H9 (cell line): Measurements from ENCODE around the gene TRIOBP. TPM values are rescaled to one million over a fixed set of nuclear protein-coding genes. Genes with fewer than 3 reads are reported as not detected.

ENCODE experiments used
- DNase-seq: peaks from one replicate; pipeline ENCODE4 v3.0.0-alpha.2; 2017
- H2AFZ ChIP-seq: one replicate; pipeline ENCODE4 v1.6.1; 2013; ENCODE audit warnings: mild to moderate bottlenecking, low read length, control low read depth, moderate library complexity
- H2AK5ac ChIP-seq: 2 replicates; pipeline ENCODE4 v1.6.1; 2013; ENCODE audit warnings: low read length, control low read depth, mixed read lengths; ENCODE audit not compliant: insufficient read length
- H2BK120ac ChIP-seq: one replicate; pipeline ENCODE4 v1.6.1; 2013; ENCODE audit warnings: low read depth, mild to moderate bottlenecking, low read length, control low read depth, inconsistent platforms; ENCODE audit not compliant: poor library complexity, severe bottlenecking
- H2BK12ac ChIP-seq: 2 replicates; pipeline ENCODE4 v1.6.1; 2013; ENCODE audit warnings: low read length, control low read depth, mixed read lengths, low read depth; ENCODE audit not compliant: insufficient read length
- H2BK15ac ChIP-seq: 2 replicates; pipeline ENCODE4 v1.6.1; 2013; ENCODE audit warnings: low read depth, low read length, control low read depth
- H2BK20ac ChIP-seq: one replicate; pipeline ENCODE4 v1.6.1; 2013; ENCODE audit warnings: low read depth, mild to moderate bottlenecking, low read length, control low read depth, inconsistent platforms; ENCODE audit not compliant: poor library complexity, severe bottlenecking
- H2BK5ac ChIP-seq: 2 replicates; pipeline ENCODE4 v1.6.1; 2013; ENCODE audit warnings: low read length, control low read depth, mixed read lengths; ENCODE audit not compliant: insufficient read length
- H3K14ac ChIP-seq: 2 replicates; pipeline ENCODE4 v1.6.1; 2013; ENCODE audit warnings: low read length, control low read depth; ENCODE audit not compliant: insufficient read depth
- H3K18ac ChIP-seq: 2 replicates; pipeline ENCODE4 v1.6.1; 2013; ENCODE audit warnings: low read depth, mild to moderate bottlenecking, mixed read lengths, low read length, control low read depth; ENCODE audit not compliant: insufficient read length
- H3K23ac ChIP-seq: 2 replicates; pipeline ENCODE4 v1.6.1; 2013; ENCODE audit warnings: low read length, control low read depth, mixed read lengths, low read depth; ENCODE audit not compliant: insufficient read length
- H3K23me2 ChIP-seq: 2 replicates; pipeline ENCODE4 v1.6.1; 2013; ENCODE audit warnings: low read depth, mild to moderate bottlenecking, mixed read lengths, low read length, control low read depth; ENCODE audit not compliant: insufficient read length, poor library complexity, severe bottlenecking
- H3K27ac ChIP-seq: 2 replicates; pipeline ENCODE4 v1.5.1; 2013; ENCODE audit warnings: low read length, control low read depth, mixed read lengths, low read depth; ENCODE audit not compliant: insufficient read length
- H3K27me3 ChIP-seq: 2 replicates; pipeline ENCODE4 v1.6.1; 2013; ENCODE audit warnings: low read length, control low read depth, inconsistent platforms; ENCODE audit not compliant: insufficient read depth
- H3K4ac ChIP-seq: 2 replicates; pipeline ENCODE4 v1.6.1; 2013; ENCODE audit warnings: low read depth, mild to moderate bottlenecking, control low read depth, inconsistent platforms, low read length, moderate library complexity
- H3K4me1 ChIP-seq: 2 replicates; pipeline ENCODE4 v1.6.1; 2013; ENCODE audit warnings: low read length, control low read depth, inconsistent platforms; ENCODE audit not compliant: insufficient read depth
- H3K4me2 ChIP-seq: 2 replicates; pipeline ENCODE4 v1.6.1; 2013; ENCODE audit warnings: low read length, control low read depth, mixed read lengths; ENCODE audit not compliant: insufficient read length, insufficient read depth
- H3K56ac ChIP-seq: 2 replicates; pipeline ENCODE4 v1.6.1; 2013; ENCODE audit warnings: low read depth, mild to moderate bottlenecking, mixed read lengths, low read length, control low read depth; ENCODE audit not compliant: insufficient read length
- H3K79me1 ChIP-seq: 2 replicates; pipeline ENCODE4 v1.6.1; 2013; ENCODE audit warnings: low read depth, mild to moderate bottlenecking, moderate library complexity, low read length, control low read depth, inconsistent platforms; ENCODE audit not compliant: insufficient read depth, poor library complexity, severe bottlenecking
- H3K79me2 ChIP-seq: 2 replicates; pipeline ENCODE4 v1.6.1; 2013; ENCODE audit warnings: low read length, control low read depth, inconsistent platforms; ENCODE audit not compliant: insufficient read depth
- H3K9ac ChIP-seq: 2 replicates; pipeline ENCODE4 v1.6.1; 2013; ENCODE audit warnings: low read length, control low read depth, mixed read lengths; ENCODE audit not compliant: insufficient read length; ENCODE audit errors: extremely low read depth
- H3K9me3 ChIP-seq: one replicate; pipeline ENCODE4 v1.6.1; 2013; ENCODE audit warnings: low read depth, low read length, inconsistent platforms; ENCODE audit not compliant: control insufficient read depth
- H3T11ph ChIP-seq: one replicate; pipeline ENCODE4 v1.6.1; 2013; ENCODE audit warnings: mild to moderate bottlenecking, low read length, control low read depth, inconsistent platforms
- H4K20me1 ChIP-seq: one replicate; pipeline ENCODE4 v1.6.1; 2013; ENCODE audit not compliant: control insufficient read depth, insufficient read length, insufficient read depth
- H4K5ac ChIP-seq: 2 replicates; pipeline ENCODE4 v1.6.1; 2013; ENCODE audit warnings: low read depth, mild to moderate bottlenecking, mixed read lengths, low read length, control low read depth; ENCODE audit not compliant: insufficient read length
- H4K8ac ChIP-seq: replicated peaks from 2 replicates; pipeline ENCODE4 v1.6.1; 2013; ENCODE audit warnings: low read length, control low read depth, mixed read lengths, low read depth; ENCODE audit not compliant: insufficient read length
- H4K91ac ChIP-seq: 2 replicates; pipeline ENCODE4 v1.6.1; 2013; ENCODE audit warnings: low read depth, mild to moderate bottlenecking, moderate library complexity, mixed read lengths, low read length, control low read depth; ENCODE audit not compliant: insufficient read length
- H3K27ac Mint-ChIP-seq, 3 experiments: 2 replicates in 2 of 3; 3 replicates in 1 of 3; pipeline ENCODE4 v1.8.0; 2020 to 2021; ENCODE audit warnings: mixed read lengths in 3 of 3, mild to moderate bottlenecking in 1 of 3, moderate library complexity in 1 of 3
- H3K27me3 Mint-ChIP-seq: 2 replicates; pipeline ENCODE4 v1.8.0; 2021; ENCODE audit warnings: low read depth, mild to moderate bottlenecking, moderate library complexity, mixed read lengths
- H3K36me3 Mint-ChIP-seq, 3 experiments: 2 replicates in 2 of 3; 3 replicates in 1 of 3; pipeline ENCODE4 v1.8.0; 2020 to 2021; ENCODE audit warnings: low read depth in 3 of 3, mixed read lengths in 3 of 3; ENCODE audit not compliant: insufficient read depth in 1 of 3
- H3K4me1 Mint-ChIP-seq, 2 experiments: 2 replicates each; pipeline ENCODE4 v1.8.0; 2020; ENCODE audit warnings: mixed read lengths in 2 of 2
- H3K4me3 Mint-ChIP-seq, 2 experiments: 2 replicates in 1 of 2; 3 replicates in 1 of 2; pipeline ENCODE4 v1.8.0; 2020 to 2021; ENCODE audit warnings: mild to moderate bottlenecking in 2 of 2, mixed read lengths in 2 of 2, moderate library complexity in 1 of 2
- H3K9me3 Mint-ChIP-seq, 2 experiments: 2 replicates in 1 of 2; 3 replicates in 1 of 2; pipeline ENCODE4 v1.8.0; 2020; ENCODE audit warnings: mild to moderate bottlenecking in 2 of 2, mixed read lengths in 2 of 2, moderate library complexity in 1 of 2
- WGBS: extraction: QIAGEN DNeasy Blood & Tissue Kit; methylation state at CpG from one replicate; pipeline ENCODE4 v1.1.7; 2013; ENCODE audit warnings: missing lambda C conversion rate, low lambda C conversion rate, mixed read lengths; ENCODE audit not compliant: insufficient read length; ENCODE audit errors: extremely low coverage; 5-methylcytosine and 5-hydroxymethylcytosine counted together
- total RNA-seq: library from RNA; stranded (reverse); gene quantifications from 2 replicates; pipeline ENCODE4 v1.2.1, GENCODE V29; 2021
- TF ChIP-seq, protein P1 (sequence below): fragments of 200-600 bp; sonication (generic); conservative IDR thresholded peaks from 3 replicates; pipeline ENCODE4 v1.8.0; 2021; ENCODE audit warnings: antibody characterized with exemption, mild to moderate bottlenecking

Gene TRIOBP
- total RNA-seq, 1 experiment from 2014 or later, result 52.7 TPM

- TF ChIP-seq, protein P1, sequence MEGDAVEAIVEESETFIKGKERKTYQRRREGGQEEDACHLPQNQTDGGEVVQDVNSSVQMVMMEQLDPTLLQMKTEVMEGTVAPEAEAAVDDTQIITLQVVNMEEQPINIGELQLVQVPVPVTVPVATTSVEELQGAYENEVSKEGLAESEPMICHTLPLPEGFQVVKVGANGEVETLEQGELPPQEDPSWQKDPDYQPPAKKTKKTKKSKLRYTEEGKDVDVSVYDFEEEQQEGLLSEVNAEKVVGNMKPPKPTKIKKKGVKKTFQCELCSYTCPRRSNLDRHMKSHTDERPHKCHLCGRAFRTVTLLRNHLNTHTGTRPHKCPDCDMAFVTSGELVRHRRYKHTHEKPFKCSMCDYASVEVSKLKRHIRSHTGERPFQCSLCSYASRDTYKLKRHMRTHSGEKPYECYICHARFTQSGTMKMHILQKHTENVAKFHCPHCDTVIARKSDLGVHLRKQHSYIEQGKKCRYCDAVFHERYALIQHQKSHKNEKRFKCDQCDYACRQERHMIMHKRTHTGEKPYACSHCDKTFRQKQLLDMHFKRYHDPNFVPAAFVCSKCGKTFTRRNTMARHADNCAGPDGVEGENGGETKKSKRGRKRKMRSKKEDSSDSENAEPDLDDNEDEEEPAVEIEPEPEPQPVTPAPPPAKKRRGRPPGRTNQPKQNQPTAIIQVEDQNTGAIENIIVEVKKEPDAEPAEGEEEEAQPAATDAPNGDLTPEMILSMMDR, result no peak
- no peak overlapping the region for H2AFZ ChIP-seq
- H4K8ac ChIP-seq, result no peak overlapping the region
- peak overlapping the region; percentile 88 to 91 for H3K4me3 Mint-ChIP-seq
- peaks cover 25% of the 10 kb centered on the region; the same call in 1 of the 2 replicates for H3K79me2 ChIP-seq
- H3K27ac Mint-ChIP-seq, result no peak overlapping the region; a peak in 1 of 7 replicates
- H3K27ac ChIP-seq, result no peak overlapping the region
- H2BK20ac ChIP-seq, result no peak overlapping the region
- WGBS, result no CpG with 5 or more reads among the region's 68 CpGs
- H3K9ac ChIP-seq, result peak overlapping the region; percentile 42
- no peak overlapping the region for H3K4ac ChIP-seq
- peaks cover 2% of the 10 kb centered on the region; the same call in 1 of the 2 replicates for H3K4me1 ChIP-seq
- H4K20me1 ChIP-seq, result no peaks in the 10 kb centered on the region
- H3K4me2 ChIP-seq, result peak overlapping the region; percentile 95
- no peak overlapping the region for H2BK12ac ChIP-seq
- H3K14ac ChIP-seq, result peak overlapping the region; percentile 79
- no peak overlapping the region for H3K18ac ChIP-seq
- H3K9me3 Mint-ChIP-seq, result no peaks in the 10 kb centered on the region; a peak in 1 of 5 replicates
- no peak overlapping the region for H2BK15ac ChIP-seq
- H3K79me1 ChIP-seq, result peaks cover 8% of the 10 kb centered on the region
- H3K36me3 Mint-ChIP-seq, result peaks cover 0 to 15% (median 15%) of the 10 kb centered on the region in 3 experiments; a peak in 6 of 7 replicates
- no peaks in the 10 kb centered on the region for H3K27me3 ChIP-seq
- H2BK5ac ChIP-seq, result no peak overlapping the region
- peaks cover 7% of the 10 kb centered on the region for H3K23me2 ChIP-seq
- no peaks in the 10 kb centered on the region for H3K27me3 Mint-ChIP-seq
- no peak overlapping the region for H4K91ac ChIP-seq
- no peak for DNase-seq
- H2AK5ac ChIP-seq, result no peak overlapping the region
- H2BK120ac ChIP-seq, result no peak overlapping the region
- H3T11ph ChIP-seq, result no peak overlapping the region
- peaks cover 22 to 23% of the 10 kb centered on the region in 2 experiments for H3K4me1 Mint-ChIP-seq
- H3K23ac ChIP-seq, result no peak overlapping the region
- H4K5ac ChIP-seq, result no peak overlapping the region
- H3K9me3 ChIP-seq, result no peaks in the 10 kb centered on the region
- H3K56ac ChIP-seq, result no peak overlapping the region
These were observed 37.6 kb upstream of the TRIOBP start for GRCh38 chr22:37659066-37659896.
